ENCODE results near the gene FAM25A. TPM values are rescaled to one million over a fixed set of nuclear protein-coding genes. Genes with fewer than 3 reads are reported as not detected.
"Not testable (repeated sequence)": the region's sequence is repeated elsewhere in the genome, so short reads cannot be mapped to it uniquely, and the experiment has no call there.

FAM25A gene
- total RNA-seq, 1 experiment from 2014 or later = not detected

DNA sequence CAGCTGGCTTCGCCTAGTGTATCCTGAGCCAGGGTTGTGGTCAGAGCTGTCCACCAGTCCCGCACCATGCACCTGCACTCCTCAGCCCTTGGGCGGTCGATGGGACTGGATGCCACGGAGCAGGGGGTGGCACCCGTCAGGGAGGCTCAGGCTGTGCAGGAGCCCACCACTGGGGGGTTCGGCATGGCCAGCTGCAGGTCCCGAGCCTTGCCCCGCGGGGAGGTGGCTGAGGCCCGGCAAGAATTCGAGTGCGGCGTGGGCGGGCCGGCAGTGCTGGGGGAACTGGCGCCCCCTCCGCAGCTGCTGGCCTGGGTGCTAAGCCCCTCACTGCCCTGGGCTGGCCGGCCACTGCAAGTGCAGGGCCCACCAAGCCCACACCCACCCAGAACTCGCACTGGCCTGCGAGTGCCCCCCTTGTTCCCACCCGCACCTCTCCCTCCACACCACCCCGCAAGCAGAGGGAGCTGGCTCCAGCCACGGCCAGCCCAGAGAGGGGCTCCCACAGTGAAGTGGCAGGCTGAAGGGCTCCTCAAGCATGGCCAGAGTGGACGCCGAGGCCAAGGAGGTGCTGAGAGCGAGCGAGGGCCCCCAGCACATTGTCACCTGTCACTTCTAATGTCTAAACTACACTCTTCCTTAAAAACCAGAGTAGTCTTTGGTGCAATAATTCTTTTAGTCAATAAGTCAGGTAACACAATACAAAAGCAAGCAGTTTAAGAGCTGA, 11.0 kb downstream of the FAM25A start:
- H3K36me3 ChIP-seq = no peaks in the 10 kb centered on the region

DNA sequence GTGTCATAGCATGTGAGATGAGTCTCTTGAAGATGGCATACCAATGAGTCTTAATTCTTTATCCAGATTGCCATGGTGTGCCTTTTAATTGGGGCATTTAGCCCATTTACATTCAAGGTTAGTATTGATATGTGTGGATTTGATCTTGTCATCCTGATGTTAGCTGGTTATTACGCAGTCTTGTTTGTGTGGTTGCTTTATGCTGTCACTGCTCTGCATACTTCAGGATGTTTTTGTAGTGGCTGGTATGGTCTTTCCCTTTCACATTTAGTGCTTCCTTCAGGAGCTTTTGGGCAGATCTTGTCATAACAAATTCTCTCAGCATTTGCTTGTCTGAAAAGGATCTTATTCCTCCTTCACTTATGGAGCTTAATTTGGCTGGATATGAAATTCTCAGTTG, 16.5 kb downstream of the FAM25A start:
- Histone ChIP-seq H3K4me1 (0 out of 2 replicates have a peak, but pooled peaks cover 2% of the 10 kb centered on the region), H3K27ac (no peak overlapping the region), H3K36me3 (no peaks in the 10 kb centered on the region), H3K27me3 (no peaks in the 10 kb centered on the region), H3K4me3 (no peak overlapping the region), H3K9me3 (replicated peaks) (no peaks in the 10 kb centered on the region)
- DNase-seq = no peak

More for the DNA sequence above, 11.0 kb downstream of the FAM25A start:
- no peaks in the 10 kb centered on the region for H3K4me1 ChIP-seq
- no peak overlapping the region for H3K4me3 ChIP-seq
- H3K27ac ChIP-seq = no peak overlapping the region
- H3K9me3 ChIP-seq (replicated peaks) = no peaks in the 10 kb centered on the region
- H3K27me3 ChIP-seq = no peaks in the 10 kb centered on the region
- no peak for DNase-seq

DNA sequence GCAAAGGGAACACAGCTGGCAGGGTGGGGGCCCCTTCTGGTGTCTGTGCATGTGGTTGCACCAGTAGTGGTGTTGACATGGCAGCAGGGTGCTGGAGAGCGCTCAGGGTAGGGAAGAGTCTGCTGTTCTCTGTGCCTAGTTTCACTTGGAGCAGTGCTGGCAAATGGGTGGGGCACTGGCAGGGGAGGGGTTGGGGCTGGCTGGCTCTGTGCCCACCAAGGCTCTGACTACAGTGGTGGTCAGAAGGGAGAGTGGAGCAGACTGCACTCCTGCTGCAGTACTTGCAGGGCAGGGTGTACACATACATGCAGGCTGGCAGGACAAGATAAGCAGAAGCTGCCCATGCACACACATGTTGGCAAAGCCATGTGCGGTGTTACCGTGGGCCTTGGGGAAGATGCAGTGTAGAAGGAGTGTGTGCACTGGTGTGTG, 18.2 kb downstream of the FAM25A start:
- Histone ChIP-seq H3K27ac (no peak overlapping the region), H3K4me3 (no peak overlapping the region), H3K4me1 (0 out of 2 replicates have a peak, but pooled peaks cover 3% of the 10 kb centered on the region), H3K27me3 (no peaks in the 10 kb centered on the region), H3K36me3 (no peaks in the 10 kb centered on the region), H3K9me3 (replicated peaks) (no peaks in the 10 kb centered on the region)
- DNase-seq = no peak

DNA sequence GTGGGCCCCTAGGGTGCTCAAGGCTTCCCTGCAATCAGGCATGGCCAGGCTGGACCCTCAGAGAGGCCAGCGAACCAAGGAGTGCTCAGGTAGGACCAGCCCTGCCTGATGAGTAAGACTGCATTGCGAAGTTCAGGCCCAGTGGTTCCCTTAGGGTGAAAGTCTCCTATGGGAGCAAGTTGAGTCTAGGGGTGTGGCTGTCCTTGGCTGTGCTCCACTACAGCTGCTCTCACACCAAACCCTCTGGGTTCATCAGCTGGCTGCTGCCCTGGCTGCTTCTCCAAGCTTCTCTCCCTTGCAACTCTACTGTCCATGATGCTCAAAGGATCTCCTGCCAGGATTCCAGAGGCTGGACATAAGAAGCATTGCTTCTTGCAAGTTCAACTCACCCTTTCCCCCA, 18.7 kb downstream of the FAM25A start:
- Histone ChIP-seq H3K4me1 (0 out of 2 replicates have a peak, but pooled peaks cover 3% of the 10 kb centered on the region), H3K4me3 (no peak overlapping the region), H3K27ac (no peak overlapping the region), H3K27me3 (no peaks in the 10 kb centered on the region), H3K9me3 (replicated peaks) (no peaks in the 10 kb centered on the region), H3K36me3 (no peaks in the 10 kb centered on the region)
- peak in 1 of 2 experiments; percentile 26 for DNase-seq

DNA sequence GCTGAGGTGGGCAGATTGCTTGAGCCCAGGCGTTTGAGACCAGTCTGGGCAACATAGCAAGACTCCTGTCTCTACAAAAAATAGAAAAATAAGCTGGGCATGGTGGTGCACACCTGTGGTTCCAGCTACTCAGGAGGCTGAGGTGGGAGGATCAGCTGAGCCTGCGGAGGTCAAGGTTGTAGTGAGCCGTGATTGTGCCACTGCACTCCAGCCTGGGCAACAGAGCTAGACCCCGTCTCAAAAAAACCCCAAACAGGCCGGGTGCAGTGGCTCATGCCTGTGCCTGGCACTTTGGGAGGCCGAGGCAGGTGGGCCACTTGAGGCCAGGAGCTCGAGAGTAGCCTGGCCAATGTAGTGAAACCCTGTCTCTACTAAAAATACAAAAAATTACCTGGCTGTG, 23.5 kb downstream of the FAM25A start:
- H3K27ac ChIP-seq; H3K36me3 ChIP-seq; H3K4me1 ChIP-seq; H3K9me3 ChIP-seq (replicated peaks); DNase-seq; H3K4me3 ChIP-seq; H3K27me3 ChIP-seq: not testable (repeated sequence)

DNA sequence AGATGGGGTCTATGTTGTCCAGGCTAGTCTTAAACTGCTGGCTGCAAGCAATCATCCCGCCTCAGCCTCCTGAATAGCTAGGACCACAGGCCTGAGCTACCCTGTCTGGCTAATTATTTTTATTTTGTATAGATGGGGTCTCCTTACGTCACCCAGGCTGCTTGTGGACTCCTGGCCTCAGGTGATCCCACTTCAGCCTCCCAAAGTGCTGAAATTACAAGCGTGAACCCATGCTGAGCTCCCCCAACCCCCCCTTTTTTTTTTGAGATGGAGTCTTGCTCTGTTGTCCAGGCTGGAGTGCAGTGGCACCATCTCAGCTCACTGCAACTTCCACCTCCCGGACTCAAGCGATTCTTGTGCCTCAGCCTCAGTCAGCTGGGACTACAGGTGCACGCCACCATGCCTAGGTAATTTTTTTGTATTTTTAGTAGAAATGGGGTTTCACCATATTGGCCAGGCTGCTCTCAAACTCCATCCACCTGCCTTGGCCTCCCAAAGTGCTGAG, 25.4 kb downstream of the FAM25A start:
- Histone ChIP-seq H3K27ac (no peak overlapping the region), H3K4me3 (no peak overlapping the region), H3K9me3 (replicated peaks) (no peaks in the 10 kb centered on the region), H3K4me1 (0 out of 2 replicates have a peak, but pooled peaks cover 3% of the 10 kb centered on the region), H3K27me3 (no peaks in the 10 kb centered on the region), H3K36me3 (peaks cover 10% of the 10 kb centered on the region)
- DNase-seq = no peak

DNA sequence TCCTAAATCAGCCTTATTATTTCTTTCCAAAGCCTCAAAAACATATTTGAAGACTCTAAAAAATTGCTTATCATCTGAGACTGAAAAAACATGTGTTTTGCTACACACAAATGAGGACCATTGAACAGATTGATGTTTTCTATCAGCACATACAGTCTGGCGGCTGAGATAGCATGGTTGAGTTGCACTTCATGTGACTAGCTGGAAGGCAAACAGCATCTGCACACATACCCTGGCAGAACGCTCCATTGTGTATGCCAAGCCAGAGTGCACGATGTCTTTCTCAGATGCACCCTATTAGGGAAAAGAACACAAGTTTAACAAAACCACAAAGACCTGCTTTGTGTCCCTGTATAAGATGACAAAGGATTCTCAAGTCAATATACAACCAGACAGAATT, 33.0 kb downstream of the FAM25A start:
- DNase-seq = no peak
- no peaks in the 10 kb centered on the region for H3K4me1 ChIP-seq
- no peaks in the 10 kb centered on the region for H3K9me3 ChIP-seq (replicated peaks)
- H3K4me3 ChIP-seq = no peak overlapping the region
- H3K36me3 ChIP-seq = peaks cover 45% of the 10 kb centered on the region
- H3K27ac ChIP-seq = no peak overlapping the region
- no peaks in the 10 kb centered on the region for H3K27me3 ChIP-seq

DNA sequence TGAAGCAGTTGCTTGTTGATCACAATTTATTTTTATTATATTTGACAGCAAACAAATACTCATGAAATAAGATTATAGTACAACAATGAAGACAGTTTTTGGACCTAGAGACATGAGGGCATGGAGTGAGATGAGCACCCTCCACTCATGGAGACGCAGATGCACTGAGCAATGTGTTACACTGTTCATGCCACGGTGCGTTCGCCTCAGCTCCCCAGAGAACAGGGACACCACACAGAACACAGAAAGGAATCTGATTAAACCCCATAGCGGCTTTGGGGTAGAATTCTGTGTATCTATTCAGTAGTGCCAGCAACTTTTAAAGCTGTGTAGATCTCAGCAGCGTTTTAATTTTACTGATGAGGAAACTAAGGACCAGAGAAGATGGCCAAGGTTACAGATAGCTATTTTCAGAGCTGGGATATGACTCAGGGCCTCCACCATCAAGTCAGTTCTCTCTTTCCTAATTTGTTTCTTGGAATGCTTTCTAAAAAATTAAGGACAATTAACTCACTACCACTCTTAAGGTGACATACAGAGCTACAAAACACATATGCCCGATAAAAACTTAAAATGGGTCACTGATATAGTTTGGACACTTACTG, 33.6 kb downstream of the FAM25A start:
- H3K36me3 ChIP-seq = peaks cover 44% of the 10 kb centered on the region

DNA sequence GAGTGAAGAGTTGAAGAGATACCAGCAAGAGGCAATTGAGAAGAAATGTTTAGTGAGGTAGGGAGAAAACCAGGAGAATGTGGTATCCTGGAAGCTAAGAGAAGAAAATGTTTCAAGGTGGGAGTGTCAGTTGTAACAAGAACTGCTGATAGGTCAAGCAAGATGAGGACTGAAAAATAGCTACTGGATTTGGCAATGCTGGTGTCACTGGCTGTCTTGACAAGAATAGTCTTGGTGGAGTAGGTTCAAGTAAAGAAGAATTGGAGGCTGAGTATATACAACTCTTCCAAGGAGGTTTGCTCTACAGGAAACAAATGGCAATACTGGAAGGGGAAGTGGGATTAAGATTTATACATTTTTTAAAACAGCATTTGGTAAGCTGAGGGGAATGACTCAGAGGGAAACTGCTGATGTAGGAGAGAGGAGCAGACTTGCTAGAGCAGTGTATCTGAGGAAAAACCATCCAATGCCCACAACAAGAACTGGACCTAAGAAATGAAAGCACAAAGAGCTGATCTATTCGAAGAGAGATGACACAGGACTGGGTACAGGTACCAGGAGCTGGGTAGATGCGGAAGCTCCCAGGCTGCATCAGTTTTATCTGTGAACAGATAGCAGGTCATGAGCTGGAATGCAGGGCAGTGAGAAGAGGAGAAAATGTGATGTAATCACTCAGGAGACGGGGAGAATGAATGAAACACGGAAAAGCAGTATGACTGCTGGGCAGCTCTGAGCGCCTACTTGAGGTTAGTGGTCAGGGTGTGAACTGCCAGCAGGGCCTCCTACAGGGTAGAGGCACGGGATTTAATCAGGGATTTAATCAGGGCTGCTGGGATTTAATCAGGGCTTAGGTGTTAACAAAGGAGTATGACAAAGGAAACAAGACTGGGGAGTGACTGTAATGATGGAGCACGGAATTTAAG, 34.5 kb downstream of the FAM25A start:
- peaks cover 47% of the 10 kb centered on the region for H3K36me3 ChIP-seq

More for the DNA sequence above, 33.6 kb downstream of the FAM25A start:
- H3K27me3 ChIP-seq = no peaks in the 10 kb centered on the region
- H3K4me1 ChIP-seq = no peaks in the 10 kb centered on the region
- DNase-seq = no peak
- H3K27ac ChIP-seq = no peak overlapping the region
- H3K9me3 ChIP-seq (replicated peaks) = no peaks in the 10 kb centered on the region
- no peak overlapping the region for H3K4me3 ChIP-seq

DNA sequence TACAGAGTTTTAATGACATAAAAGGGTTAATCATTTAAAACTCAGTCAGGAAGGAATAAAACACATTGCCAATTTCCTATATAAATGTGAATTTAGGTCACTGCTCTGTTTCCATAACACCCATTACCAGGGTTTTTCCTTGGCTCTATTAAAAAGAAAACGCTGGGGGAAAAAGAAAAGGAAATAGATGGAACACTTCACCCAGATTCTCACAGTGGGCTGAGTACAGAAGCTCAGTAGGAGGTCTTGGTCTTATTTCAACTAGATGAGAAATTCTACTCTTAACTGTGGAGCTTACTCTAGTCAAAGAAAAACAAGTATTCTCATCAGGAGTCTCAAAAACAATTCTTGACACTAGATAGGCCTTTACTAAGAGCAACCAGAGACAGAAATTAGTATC, 38.1 kb downstream of the FAM25A start:
- no peaks in the 10 kb centered on the region for H3K4me1 ChIP-seq
- no peak overlapping the region for H3K4me3 ChIP-seq
- no peak for DNase-seq
- no peak overlapping the region for H3K27ac ChIP-seq
- no peaks in the 10 kb centered on the region for H3K9me3 ChIP-seq (replicated peaks)
- no peaks in the 10 kb centered on the region for H3K27me3 ChIP-seq
- H3K36me3 ChIP-seq = peaks cover 46% of the 10 kb centered on the region

More for the DNA sequence above, 34.5 kb downstream of the FAM25A start:
- Histone ChIP-seq H3K27me3 (no peaks in the 10 kb centered on the region), H3K4me3 (no peak overlapping the region), H3K4me1 (no peaks in the 10 kb centered on the region), H3K27ac (no peak overlapping the region), H3K9me3 (replicated peaks) (no peaks in the 10 kb centered on the region)
- no peak for DNase-seq

DNA sequence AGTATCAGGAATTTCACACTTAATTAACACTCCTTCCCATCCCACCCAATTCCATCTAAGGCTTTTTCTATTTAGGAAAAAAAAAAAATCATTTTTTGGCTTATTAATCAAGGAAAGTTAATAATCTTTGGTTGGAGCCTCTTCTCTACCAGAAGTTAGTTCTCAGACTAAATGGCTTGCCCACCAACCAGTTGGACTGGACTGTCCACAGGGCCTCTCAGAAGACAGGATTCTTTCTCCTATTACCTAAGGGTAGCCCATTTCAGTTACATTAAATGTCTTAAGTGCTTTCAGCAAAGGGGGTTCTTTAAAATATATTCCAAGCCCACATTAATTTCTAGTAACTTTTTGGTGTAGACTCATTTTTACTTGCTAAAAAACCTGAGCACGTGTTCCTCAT, 39.3 kb downstream of the FAM25A start:
- Histone ChIP-seq H3K4me3 (no peak overlapping the region), H3K27ac (no peak overlapping the region), H3K9me3 (replicated peaks) (no peaks in the 10 kb centered on the region), H3K4me1 (no peaks in the 10 kb centered on the region), H3K36me3 (peaks cover 40% of the 10 kb centered on the region), H3K27me3 (no peaks in the 10 kb centered on the region)
- DNase-seq = no peak

DNA sequence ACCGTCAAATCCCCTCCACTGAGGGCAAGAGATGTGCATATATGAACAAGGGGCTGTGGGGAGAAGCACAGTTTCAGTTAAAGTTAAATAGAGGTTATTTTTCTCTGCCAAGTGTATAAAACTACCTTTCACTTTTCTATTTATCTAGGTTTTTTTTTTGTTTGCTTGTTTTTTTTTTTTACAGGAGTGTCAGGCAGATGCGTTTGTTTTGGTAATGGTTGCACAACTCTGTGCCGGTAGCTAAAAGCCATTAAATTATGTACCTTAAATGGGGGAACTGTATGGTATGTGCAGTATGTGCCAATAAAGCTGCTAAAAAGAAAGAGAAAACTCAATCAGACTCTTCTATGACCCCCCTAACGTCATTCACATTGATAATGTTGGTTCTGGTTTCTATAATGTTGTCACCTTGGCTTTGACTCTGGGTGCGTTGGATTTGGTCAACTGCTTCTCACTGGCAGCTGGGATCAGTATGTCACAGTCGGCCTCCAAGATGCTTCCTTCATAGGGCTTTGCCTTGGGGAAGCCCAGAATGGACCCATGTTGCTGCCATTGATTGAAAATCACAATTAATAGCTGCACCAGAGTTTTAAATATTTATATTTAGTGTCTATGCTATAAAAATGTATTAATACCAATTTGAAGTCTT, 40.3 kb downstream of the FAM25A start:
- peaks cover 41% of the 10 kb centered on the region for H3K36me3 ChIP-seq
- H3K4me1 ChIP-seq = no peaks in the 10 kb centered on the region
- DNase-seq = no peak
- H3K27ac ChIP-seq = no peak overlapping the region
- H3K27me3 ChIP-seq = no peaks in the 10 kb centered on the region
- no peaks in the 10 kb centered on the region for H3K9me3 ChIP-seq (replicated peaks)
- no peak overlapping the region for H3K4me3 ChIP-seq

DNA sequence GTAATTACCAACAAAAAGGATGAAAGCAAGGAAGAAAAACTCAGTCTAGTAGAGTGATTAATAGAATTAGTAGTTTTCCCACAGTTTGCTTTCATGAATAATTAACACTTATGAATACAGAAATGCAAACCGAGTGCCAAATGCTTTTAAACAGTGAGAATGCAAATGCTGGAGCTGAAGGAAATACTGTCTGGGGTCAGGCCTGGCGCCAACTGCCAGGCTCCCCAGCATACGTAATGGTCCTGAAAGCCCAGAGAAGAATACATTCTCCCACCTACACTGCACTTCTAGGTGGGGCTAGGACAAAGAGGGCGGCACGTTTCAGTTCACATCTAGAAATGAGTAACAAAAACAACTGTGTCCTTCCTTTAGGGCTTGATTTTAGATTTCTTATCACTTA, 44.6 kb downstream of the FAM25A start:
- no peaks in the 10 kb centered on the region for H3K27me3 ChIP-seq
- H3K36me3 ChIP-seq = peaks cover 31% of the 10 kb centered on the region
- DNase-seq = no peak
- H3K27ac ChIP-seq = no peak overlapping the region
- no peaks in the 10 kb centered on the region for H3K9me3 ChIP-seq (replicated peaks)
- no peak overlapping the region for H3K4me3 ChIP-seq
- H3K4me1 ChIP-seq = no peaks in the 10 kb centered on the region

DNA sequence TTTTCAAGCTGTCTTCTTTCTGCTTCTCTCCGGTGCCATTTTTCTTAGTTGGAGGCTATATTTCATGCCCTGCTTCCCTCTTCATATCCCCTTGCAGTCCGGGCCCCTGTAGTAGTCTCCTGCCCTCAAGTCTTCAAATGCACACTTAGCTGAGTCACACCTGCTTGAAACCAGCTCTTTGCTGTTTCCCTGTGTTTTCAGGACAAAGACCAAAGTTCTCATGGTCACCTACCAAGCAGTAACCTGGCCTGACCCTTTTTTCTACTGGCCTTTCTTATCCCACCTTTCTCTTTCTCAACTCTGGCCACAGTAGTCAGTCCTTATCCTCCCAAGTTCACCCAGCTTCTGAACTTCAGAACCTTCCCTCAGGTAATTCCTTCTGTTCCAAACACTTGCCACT, 46.1 kb downstream of the FAM25A start:
- H3K36me3 ChIP-seq = peaks cover 25% of the 10 kb centered on the region
- H3K4me1 ChIP-seq = no peaks in the 10 kb centered on the region
- no peak for DNase-seq
- H3K4me3 ChIP-seq = no peak overlapping the region
- H3K27ac ChIP-seq = no peak overlapping the region
- H3K27me3 ChIP-seq = no peaks in the 10 kb centered on the region
- H3K9me3 ChIP-seq (replicated peaks) = no peaks in the 10 kb centered on the region
